ENCODE results near the gene FSCN2.

GRCh38 chr17:81526662-81527571 is 1.3 kb upstream of the FSCN2 start:
- TF ChIP-seq, protein P1, sequence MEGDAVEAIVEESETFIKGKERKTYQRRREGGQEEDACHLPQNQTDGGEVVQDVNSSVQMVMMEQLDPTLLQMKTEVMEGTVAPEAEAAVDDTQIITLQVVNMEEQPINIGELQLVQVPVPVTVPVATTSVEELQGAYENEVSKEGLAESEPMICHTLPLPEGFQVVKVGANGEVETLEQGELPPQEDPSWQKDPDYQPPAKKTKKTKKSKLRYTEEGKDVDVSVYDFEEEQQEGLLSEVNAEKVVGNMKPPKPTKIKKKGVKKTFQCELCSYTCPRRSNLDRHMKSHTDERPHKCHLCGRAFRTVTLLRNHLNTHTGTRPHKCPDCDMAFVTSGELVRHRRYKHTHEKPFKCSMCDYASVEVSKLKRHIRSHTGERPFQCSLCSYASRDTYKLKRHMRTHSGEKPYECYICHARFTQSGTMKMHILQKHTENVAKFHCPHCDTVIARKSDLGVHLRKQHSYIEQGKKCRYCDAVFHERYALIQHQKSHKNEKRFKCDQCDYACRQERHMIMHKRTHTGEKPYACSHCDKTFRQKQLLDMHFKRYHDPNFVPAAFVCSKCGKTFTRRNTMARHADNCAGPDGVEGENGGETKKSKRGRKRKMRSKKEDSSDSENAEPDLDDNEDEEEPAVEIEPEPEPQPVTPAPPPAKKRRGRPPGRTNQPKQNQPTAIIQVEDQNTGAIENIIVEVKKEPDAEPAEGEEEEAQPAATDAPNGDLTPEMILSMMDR (IDR thresholded peaks at IDR 0.05) = no peak
- TF ChIP-seq POLR2A (IDR thresholded peaks at IDR 0.05) = no peak

Measured in Peyer's patch (tissue), 4 donors.